ENCODE data around the gene POU2F2.
"Not testable (repeated sequence)": the region's sequence is repeated elsewhere in the genome, so short reads cannot be mapped to it uniquely, and the experiment has no call there.

The POU2F2 gene

DNA sequence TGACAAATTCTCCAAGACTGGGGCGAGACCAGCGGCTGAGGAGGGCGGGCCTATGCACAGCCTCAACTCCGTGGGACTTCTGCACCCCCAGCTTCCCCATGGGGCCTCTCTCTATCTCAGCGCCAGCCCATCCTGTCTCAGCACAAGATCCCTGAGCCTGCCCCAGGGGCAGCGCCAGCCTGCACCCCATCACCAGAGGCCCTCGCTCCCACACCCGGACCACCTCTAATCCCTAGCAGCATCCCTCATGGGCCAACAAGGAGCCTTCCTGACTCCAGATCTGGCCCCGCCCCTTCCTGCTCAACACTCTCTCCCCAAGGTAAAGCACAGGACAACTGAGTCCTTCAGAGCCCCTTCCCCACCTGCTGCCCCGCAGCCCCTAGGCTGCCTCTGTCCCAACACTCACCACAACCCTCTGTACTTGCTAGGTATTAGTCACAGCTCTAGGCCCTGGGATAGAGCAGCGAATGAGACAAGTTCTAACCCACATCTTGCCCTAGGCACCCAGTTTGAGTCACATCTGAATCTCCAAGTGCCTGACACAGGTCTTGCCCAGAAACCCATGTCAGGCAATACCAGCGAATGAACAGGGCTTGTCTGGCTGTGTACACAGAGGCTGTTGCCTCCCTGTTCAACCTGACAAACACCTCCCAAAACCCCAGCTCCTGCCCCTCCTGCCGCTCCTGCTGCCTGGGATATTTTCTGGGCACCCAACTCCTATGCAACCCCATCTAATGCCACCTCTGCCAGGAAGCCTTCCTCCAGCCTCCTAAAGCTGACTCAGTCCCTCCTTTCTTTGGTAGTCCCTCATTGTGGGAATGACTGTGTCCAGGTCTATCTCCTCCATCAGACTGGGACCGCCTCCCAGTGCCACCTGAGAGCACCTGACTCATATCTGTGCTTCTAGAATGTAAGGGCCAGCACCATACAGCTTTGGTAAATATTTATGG lies 80.8 kb downstream of the POU2F2 start:
- Histone ChIP-seq H3K4me1 (ENCODE audit: low read depth, poor library complexity, severe bottlenecking) (no peaks in the 10 kb centered on the region), H3K4me3 (IDR thresholded peaks at IDR 0.05; ENCODE audit: insufficient read depth, low read depth, low read length) (no peak overlapping the region), H3K4me2 (no peak overlapping the region), H4K20me1 (ENCODE audit: insufficient read depth) (no peaks in the 10 kb centered on the region), H3K27ac (no peak overlapping the region), H3K36me3 (ENCODE audit: insufficient read depth) (no peaks in the 10 kb centered on the region), H3K9ac (no peak overlapping the region), H2AFZ (ENCODE audit: low read depth) (no peak overlapping the region), H3K79me2 (ENCODE audit: insufficient read depth, low read depth) (no peaks in the 10 kb centered on the region), H3K27me3 (ENCODE audit: insufficient read depth, low read depth) (peaks cover 95% of the 10 kb centered on the region)
- no peak for TF ChIP-seq CTCF (conservative IDR thresholded peaks at IDR 0.05; ENCODE audit: low read depth, low read length)

- H3K79me2 ChIP-seq (ENCODE audit: insufficient read depth, low read depth) = no peaks in the 10 kb centered on the region
- H3K4me2 ChIP-seq = no peak overlapping the region; the same call in 1 of the 2 replicates
- H3K4me3 ChIP-seq (IDR thresholded peaks at IDR 0.05; ENCODE audit: insufficient read depth, low read depth, low read length) = no peak overlapping the region
- H2AFZ ChIP-seq (ENCODE audit: low read depth) = no peak overlapping the region
- H4K20me1 ChIP-seq (ENCODE audit: insufficient read depth) = no peaks in the 10 kb centered on the region
- no peak overlapping the region for H3K27ac ChIP-seq
- no peak overlapping the region for H3K9ac ChIP-seq
- no peaks in the 10 kb centered on the region for H3K36me3 ChIP-seq (ENCODE audit: insufficient read depth)
- peaks cover 95% of the 10 kb centered on the region for H3K27me3 ChIP-seq (ENCODE audit: insufficient read depth, low read depth)
- no peaks in the 10 kb centered on the region for H3K4me1 ChIP-seq (ENCODE audit: low read depth, poor library complexity, severe bottlenecking)
- TF ChIP-seq CTCF (conservative IDR thresholded peaks at IDR 0.05; ENCODE audit: low read depth, low read length) = no peak
Observed at GRCh38 chr19:42048992-42049391, 83.3 kb downstream of the POU2F2 start.

- H3K9ac ChIP-seq = no peak overlapping the region
- TF ChIP-seq CTCF (conservative IDR thresholded peaks at IDR 0.05; ENCODE audit: low read depth, low read length) = no peak
- H2AFZ ChIP-seq (ENCODE audit: low read depth) = no peak overlapping the region
- no peak overlapping the region for H3K4me3 ChIP-seq (IDR thresholded peaks at IDR 0.05; ENCODE audit: insufficient read depth, low read depth, low read length)
- H3K36me3 ChIP-seq (ENCODE audit: insufficient read depth) = no peaks in the 10 kb centered on the region
- H4K20me1 ChIP-seq (ENCODE audit: insufficient read depth) = no peaks in the 10 kb centered on the region
- H3K27ac ChIP-seq = no peak overlapping the region
- peaks cover 89% of the 10 kb centered on the region; the same call in 1 of the 2 replicates for H3K27me3 ChIP-seq (ENCODE audit: insufficient read depth, low read depth)
- no peaks in the 10 kb centered on the region for H3K79me2 ChIP-seq (ENCODE audit: insufficient read depth, low read depth)
- H3K4me2 ChIP-seq = no peak overlapping the region
- no peaks in the 10 kb centered on the region for H3K4me1 ChIP-seq (ENCODE audit: low read depth, poor library complexity, severe bottlenecking)
Observed at GRCh38 chr19:42045575-42045974, 86.7 kb downstream of the POU2F2 start.

GRCh38 chr19:42042455-42043170 lies 89.6 kb downstream of the POU2F2 start:
- Histone ChIP-seq H3K36me3 (ENCODE audit: insufficient read depth) (no peaks in the 10 kb centered on the region), H4K20me1 (ENCODE audit: insufficient read depth) (no peaks in the 10 kb centered on the region), H3K79me2 (ENCODE audit: insufficient read depth, low read depth) (no peaks in the 10 kb centered on the region), H3K9ac (no peak overlapping the region), H3K4me3 (IDR thresholded peaks at IDR 0.05; ENCODE audit: insufficient read depth, low read depth, low read length) (no peak overlapping the region), H3K4me2 (no peak overlapping the region), H3K27me3 (ENCODE audit: insufficient read depth, low read depth) (peaks cover 63% of the 10 kb centered on the region; the same call in 1 of the 2 replicates), H3K4me1 (ENCODE audit: low read depth, poor library complexity, severe bottlenecking) (no peaks in the 10 kb centered on the region), H3K27ac (no peak overlapping the region), H2AFZ (ENCODE audit: low read depth) (no peak overlapping the region)
- TF ChIP-seq CTCF (conservative IDR thresholded peaks at IDR 0.05; ENCODE audit: low read depth, low read length) = no peak

- H3K4me2 ChIP-seq; H3K4me1 ChIP-seq (ENCODE audit: low read depth, poor library complexity, severe bottlenecking); H3K36me3 ChIP-seq (ENCODE audit: insufficient read depth); H3K4me3 ChIP-seq (IDR thresholded peaks at IDR 0.05; ENCODE audit: insufficient read depth, low read depth, low read length); H3K79me2 ChIP-seq (ENCODE audit: insufficient read depth, low read depth); H3K9ac ChIP-seq; H4K20me1 ChIP-seq (ENCODE audit: insufficient read depth); H2AFZ ChIP-seq (ENCODE audit: low read depth); H3K27ac ChIP-seq: not testable (repeated sequence)
- peaks cover 41% of the 10 kb centered on the region; the same call in 1 of the 2 replicates for H3K27me3 ChIP-seq (ENCODE audit: insufficient read depth, low read depth)
Observed at GRCh38 chr19:42040491-42040890, 91.8 kb downstream of the POU2F2 start.

Data from KMS-11 (cell line).